Measurements from ENCODE around the gene PACRG.

PACRG gene

DNA sequence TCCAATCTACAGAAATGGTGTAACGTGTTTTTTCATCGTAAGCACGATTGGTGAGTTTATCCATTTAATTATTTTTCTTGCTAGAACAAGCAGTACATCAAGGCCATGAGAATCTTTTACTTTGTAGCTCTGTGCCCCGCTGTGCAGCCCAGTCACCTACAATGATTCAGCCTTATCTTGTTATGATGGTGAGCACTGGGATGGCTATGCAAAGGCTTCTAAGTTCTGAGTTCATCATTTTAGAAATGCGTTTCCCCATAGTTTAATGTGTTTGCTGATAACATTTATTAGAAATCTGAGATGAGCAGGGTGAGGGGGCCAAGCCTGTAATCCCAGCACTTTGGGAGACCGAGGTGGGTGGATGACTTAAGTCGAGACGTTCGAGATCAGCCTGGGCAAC lies 575.0 kb downstream of the PACRG start:
- no peaks in the 10 kb centered on the region for H3K4me1 ChIP-seq (ENCODE audit: low read depth, poor library complexity, severe bottlenecking)
- H3K27me3 ChIP-seq (ENCODE audit: insufficient read depth, low read depth) = no peaks in the 10 kb centered on the region
- H4K20me1 ChIP-seq (ENCODE audit: insufficient read depth) = no peaks in the 10 kb centered on the region
- H3K4me3 ChIP-seq (IDR thresholded peaks at IDR 0.05; ENCODE audit: insufficient read depth, low read depth, low read length) = no peak overlapping the region
- H2AFZ ChIP-seq (ENCODE audit: low read depth) = no peak overlapping the region
- no peak overlapping the region for H3K27ac ChIP-seq
- TF ChIP-seq, protein P1, sequence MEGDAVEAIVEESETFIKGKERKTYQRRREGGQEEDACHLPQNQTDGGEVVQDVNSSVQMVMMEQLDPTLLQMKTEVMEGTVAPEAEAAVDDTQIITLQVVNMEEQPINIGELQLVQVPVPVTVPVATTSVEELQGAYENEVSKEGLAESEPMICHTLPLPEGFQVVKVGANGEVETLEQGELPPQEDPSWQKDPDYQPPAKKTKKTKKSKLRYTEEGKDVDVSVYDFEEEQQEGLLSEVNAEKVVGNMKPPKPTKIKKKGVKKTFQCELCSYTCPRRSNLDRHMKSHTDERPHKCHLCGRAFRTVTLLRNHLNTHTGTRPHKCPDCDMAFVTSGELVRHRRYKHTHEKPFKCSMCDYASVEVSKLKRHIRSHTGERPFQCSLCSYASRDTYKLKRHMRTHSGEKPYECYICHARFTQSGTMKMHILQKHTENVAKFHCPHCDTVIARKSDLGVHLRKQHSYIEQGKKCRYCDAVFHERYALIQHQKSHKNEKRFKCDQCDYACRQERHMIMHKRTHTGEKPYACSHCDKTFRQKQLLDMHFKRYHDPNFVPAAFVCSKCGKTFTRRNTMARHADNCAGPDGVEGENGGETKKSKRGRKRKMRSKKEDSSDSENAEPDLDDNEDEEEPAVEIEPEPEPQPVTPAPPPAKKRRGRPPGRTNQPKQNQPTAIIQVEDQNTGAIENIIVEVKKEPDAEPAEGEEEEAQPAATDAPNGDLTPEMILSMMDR (conservative IDR thresholded peaks at IDR 0.05; ENCODE audit: low read depth, low read length) = no peak
- H3K4me2 ChIP-seq = no peak overlapping the region
- H3K79me2 ChIP-seq (ENCODE audit: insufficient read depth, low read depth) = no peaks in the 10 kb centered on the region
- H3K9ac ChIP-seq = no peak overlapping the region
- H3K36me3 ChIP-seq (ENCODE audit: insufficient read depth) = no peaks in the 10 kb centered on the region

DNA sequence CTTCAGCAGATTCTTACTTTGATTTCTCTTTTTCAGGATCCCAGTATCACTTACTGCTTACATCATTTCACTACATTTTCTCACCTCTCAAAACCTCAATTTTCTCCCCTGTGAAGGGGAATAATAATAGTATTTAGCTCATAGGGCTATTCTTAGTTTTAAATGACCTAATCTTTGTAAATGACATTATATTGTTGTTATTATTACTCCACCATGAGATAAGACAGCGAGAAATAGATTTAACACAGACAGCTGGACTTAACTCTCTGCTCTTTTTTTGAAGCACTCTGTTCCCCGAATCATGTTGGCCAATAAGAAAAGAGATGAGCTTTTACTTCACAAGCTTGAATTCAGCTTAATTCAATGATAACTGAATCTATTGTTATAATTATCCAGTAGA lies 578.2 kb downstream of the PACRG start:
- no peaks in the 10 kb centered on the region for H3K36me3 ChIP-seq (ENCODE audit: insufficient read depth)
- no peaks in the 10 kb centered on the region for H3K79me2 ChIP-seq (ENCODE audit: insufficient read depth, low read depth)
- no peak overlapping the region for H3K4me2 ChIP-seq
- no peaks in the 10 kb centered on the region for H3K4me1 ChIP-seq (ENCODE audit: low read depth, poor library complexity, severe bottlenecking)
- H3K27ac ChIP-seq = no peak overlapping the region
- TF ChIP-seq, protein P1 (conservative IDR thresholded peaks at IDR 0.05; ENCODE audit: low read depth, low read length) = no peak
- no peak overlapping the region for H3K9ac ChIP-seq
- no peaks in the 10 kb centered on the region for H4K20me1 ChIP-seq (ENCODE audit: insufficient read depth)
- H3K27me3 ChIP-seq (ENCODE audit: insufficient read depth, low read depth) = no peaks in the 10 kb centered on the region
- no peak overlapping the region for H2AFZ ChIP-seq (ENCODE audit: low read depth)
- H3K4me3 ChIP-seq (IDR thresholded peaks at IDR 0.05; ENCODE audit: insufficient read depth, low read depth, low read length) = no peak overlapping the region

DNA sequence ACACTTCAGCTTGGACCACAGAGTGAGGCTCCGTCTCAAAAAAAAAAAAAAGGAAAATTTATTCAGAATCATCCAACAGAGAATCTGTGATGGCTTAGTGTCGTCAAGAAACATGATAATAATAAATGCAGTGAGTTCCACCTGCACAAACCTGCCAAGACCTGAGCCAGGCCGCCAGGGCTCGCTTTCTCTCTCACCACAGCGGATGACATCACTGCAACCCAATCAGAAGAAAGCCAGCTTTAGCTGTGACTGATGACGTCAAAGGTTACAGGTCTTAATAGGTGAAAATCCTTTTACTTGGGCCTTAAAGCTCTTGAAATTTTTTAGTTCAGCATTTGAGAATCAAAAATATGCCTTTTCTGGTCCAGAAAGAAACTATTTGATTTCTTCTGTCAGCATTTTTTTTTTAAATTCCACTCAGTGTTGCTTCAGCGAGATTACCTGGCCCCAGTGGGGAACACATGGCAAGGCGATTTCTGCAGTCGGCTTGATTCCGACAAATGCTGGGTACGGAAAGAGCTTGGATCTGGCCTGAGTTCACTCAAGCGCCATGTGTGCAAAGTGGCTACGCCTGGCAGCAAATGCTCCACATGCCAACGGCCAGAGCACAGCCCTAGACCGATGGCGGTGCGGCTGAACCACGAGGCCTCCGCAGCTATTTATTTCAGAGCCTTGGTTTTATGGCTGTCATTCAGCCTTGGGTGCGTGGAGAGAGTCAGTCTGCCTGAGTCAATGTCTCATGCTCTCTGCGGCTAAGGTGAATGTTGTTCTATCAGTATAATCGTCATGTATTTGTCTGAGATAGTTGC lies 581.1 kb downstream of the PACRG start:
- Histone ChIP-seq H2AFZ (ENCODE audit: low read depth) (no peak overlapping the region), H3K4me3 (IDR thresholded peaks at IDR 0.05; ENCODE audit: insufficient read depth, low read depth, low read length) (no peak overlapping the region), H3K79me2 (ENCODE audit: insufficient read depth, low read depth) (no peaks in the 10 kb centered on the region), H3K4me2 (no peak overlapping the region), H3K9ac (no peak overlapping the region), H3K36me3 (ENCODE audit: insufficient read depth) (no peaks in the 10 kb centered on the region), H4K20me1 (ENCODE audit: insufficient read depth) (no peaks in the 10 kb centered on the region), H3K4me1 (ENCODE audit: low read depth, poor library complexity, severe bottlenecking) (no peaks in the 10 kb centered on the region), H3K27ac (no peak overlapping the region), H3K27me3 (ENCODE audit: insufficient read depth, low read depth) (no peaks in the 10 kb centered on the region)
- TF ChIP-seq, protein P1 (conservative IDR thresholded peaks at IDR 0.05; ENCODE audit: low read depth, low read length) = no peak

DNA sequence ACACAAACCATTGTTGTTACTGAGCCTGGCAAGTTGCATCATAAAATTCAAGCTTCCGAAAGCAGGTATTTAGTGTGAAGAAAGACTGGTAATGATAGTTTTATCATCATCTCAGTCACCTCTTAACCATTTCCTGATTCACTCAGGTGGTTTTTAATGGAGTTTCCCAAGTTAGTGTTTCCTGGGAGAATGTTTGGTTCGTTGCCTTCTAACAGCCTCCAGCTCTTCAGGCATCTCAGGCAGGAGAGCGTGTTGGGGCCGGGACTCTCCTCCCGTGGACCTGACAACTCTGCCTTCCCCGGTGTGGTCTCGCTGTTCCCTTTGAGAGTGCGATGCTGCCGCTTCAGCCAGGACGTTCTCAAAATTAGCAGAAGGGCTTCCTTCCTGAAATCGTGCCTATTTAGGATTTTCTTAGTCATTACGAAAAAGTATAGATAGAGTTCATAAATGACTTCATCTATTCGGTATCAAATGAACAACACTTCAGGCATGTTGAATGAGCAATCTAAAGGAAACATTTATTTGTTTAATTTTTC lies 581.8 kb downstream of the PACRG start:
- Histone ChIP-seq H3K79me2 (ENCODE audit: insufficient read depth, low read depth) (no peaks in the 10 kb centered on the region), H3K9ac (no peak overlapping the region), H3K4me1 (ENCODE audit: low read depth, poor library complexity, severe bottlenecking) (no peaks in the 10 kb centered on the region), H3K27ac (no peak overlapping the region), H4K20me1 (ENCODE audit: insufficient read depth) (no peaks in the 10 kb centered on the region), H3K36me3 (ENCODE audit: insufficient read depth) (no peaks in the 10 kb centered on the region), H3K4me2 (no peak overlapping the region), H3K4me3 (IDR thresholded peaks at IDR 0.05; ENCODE audit: insufficient read depth, low read depth, low read length) (no peak overlapping the region), H3K27me3 (ENCODE audit: insufficient read depth, low read depth) (no peaks in the 10 kb centered on the region), H2AFZ (ENCODE audit: low read depth) (no peak overlapping the region)
- TF ChIP-seq, protein P1 (conservative IDR thresholded peaks at IDR 0.05; ENCODE audit: low read depth, low read length) = no peak
